IPS-NIHi7 (cell line): ENCODE data around the gene ZNRF3.

Source experiments
- DNase-seq: peaks from one replicate; pipeline ENCODE4 v3.0.0; 2012; ENCODE audit warnings: mixed read lengths; ENCODE audit errors: extremely low spot score

ZNRF3 gene

DNA sequence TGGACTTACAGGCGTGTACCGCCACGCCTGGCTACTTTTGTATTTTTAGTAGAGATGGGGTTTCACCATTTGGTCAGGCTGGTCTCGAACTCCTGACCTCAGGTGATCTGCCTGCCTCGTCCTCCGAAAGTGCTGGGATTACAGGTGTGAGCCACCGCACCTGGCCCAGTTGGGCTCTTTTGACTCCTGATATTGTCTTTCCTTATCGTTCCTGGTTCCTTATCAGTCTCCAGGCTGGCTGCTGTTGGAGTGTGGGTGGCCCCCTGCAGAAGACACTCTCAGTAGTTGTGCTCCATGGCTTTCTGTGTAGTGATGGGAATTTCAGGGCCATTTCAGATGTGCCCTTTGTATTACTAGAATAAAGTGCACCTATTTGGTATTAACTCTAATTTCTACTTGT lies 123.0 kb downstream of the ZNRF3 start:
- no peak for DNase-seq

DNA sequence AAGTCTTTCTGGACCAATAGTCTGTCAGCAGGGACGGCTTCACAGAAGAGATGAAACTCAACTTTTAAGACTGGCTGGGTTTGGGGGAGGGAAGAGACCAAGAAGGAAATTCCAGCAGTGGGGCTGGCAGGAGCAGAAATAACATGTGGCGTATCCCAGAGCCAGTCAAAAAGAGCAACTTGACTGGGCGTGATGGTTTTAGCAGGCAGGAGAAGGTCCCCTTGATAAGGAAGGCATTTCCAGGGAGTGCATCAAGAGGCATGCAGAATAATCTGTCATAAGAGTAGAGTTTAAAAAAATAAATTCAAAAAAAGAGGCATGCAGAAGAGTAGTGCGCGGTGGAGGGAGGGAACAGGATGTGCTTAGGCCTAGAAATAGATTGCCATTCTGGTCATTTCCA lies 125.8 kb downstream of the ZNRF3 start:
- DNase-seq, result no peak

DNA sequence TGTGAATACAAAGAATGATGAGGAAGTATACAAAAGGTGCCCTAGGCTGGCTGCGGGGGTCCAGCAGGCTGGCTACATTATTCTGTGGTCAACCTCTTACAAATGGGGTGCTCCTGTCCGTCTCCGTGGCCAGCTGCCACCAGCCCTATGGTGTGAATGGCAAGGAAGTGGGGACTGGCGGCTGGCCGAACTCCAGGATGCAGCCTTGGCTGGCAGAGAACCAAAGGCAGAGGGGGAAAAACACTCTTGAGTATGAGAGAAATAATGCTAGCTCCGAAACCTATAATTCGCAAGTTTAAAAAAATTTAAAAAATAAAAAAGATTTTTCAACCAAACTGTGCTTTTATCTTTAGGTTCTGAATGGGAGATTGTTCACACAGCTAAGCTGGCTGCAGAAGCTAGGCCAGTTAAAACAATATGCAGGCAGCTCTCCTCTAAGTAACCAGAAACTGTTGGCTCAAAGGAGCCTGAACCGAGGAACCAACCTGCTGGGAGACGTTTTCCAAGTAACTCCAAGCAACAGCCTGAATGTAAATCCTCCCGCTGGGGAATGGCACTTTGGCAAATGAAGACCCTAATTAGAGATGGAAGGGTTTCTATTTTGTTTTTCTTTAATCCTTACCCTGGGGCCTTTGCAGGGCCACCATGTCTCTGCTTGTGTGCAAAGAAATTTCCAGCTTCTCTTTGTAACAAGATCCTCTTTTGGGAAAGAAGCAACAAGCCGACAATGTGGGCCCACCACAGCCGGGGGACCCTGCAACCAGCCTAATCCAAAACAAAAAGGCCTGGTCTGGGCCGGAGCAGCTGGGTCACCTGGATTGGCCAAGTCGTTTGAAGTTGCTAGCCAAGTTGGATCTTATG lies 128.1 kb downstream of the ZNRF3 start:
- peak; percentile 31 for DNase-seq

DNA sequence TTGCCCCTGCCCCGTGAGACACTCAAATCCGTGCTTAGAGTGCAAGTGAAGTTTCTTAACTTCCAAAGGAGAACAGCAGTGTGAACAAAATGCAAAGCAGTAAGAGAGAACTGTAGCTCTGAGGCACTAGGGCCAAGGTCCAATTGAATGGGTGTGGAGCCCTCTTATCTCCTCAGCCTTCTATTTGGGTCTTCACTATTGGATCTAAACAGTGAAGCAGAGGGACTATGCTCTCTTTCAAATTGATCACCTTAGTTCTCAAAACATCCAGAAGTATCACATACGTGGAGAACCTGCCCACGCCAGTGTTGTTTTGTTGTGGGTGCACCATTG lies 128.7 kb downstream of the ZNRF3 start:
- DNase-seq, result no peak

DNA sequence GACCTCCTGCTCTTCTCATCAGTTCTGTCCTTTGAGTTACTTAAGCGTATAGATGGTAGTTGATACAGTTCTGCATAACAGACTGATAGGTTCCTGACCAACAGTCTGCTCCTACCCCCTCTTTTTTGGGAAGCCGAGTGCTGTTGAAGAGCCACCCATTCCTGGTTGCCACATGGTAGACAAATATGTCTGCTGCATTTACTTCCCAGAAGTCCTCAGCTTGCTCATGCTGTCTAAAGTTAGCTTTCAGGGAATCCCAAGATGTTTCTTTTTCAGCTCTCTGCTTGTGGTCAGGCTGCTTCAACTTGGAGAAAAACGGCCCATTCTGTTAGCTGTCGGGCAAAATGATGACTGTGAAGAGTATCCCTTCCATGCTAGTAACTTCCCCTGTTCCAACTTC lies 129.6 kb downstream of the ZNRF3 start:
- no peak for DNase-seq

DNA sequence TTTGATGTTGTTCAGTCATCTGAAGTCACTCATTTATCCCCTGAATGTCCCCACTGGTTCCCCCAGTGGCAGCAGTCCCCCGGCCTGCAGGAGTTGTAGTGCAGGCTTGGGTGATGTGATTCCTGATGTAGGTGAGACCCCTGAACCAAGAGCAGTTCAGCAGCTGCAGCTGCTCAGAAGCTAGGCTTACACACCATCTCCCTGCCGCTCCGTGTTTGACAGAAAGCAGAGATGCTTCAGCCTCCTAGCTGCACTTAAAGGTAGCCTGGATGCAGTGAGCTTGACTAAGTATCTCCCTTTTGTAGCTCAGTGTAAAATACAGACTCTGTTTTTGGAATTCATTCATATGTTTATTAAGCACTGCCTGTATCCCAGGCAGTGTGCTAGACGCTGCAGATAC lies 130.9 kb downstream of the ZNRF3 start:
- DNase-seq, result no peak

DNA sequence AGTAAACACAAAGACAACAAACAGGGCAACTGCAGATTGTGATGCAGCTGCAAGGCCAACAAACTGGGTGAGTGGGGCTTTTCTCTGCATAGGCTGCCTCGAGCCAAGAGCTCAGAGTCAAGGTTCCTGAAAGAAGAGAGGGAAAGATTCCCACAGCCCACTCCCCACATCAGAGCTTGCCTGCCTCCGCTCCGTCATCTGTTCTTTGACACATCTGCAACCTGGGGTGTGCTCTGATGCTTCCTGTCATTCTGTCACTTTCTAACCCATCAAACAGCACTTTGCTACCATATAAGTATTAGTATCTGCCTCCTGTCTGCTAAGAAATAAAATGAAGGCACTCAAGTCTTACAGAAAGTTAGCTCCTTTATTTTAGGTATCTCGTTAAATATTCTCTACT lies 131.4 kb downstream of the ZNRF3 start:
- DNase-seq, result no peak

DNA sequence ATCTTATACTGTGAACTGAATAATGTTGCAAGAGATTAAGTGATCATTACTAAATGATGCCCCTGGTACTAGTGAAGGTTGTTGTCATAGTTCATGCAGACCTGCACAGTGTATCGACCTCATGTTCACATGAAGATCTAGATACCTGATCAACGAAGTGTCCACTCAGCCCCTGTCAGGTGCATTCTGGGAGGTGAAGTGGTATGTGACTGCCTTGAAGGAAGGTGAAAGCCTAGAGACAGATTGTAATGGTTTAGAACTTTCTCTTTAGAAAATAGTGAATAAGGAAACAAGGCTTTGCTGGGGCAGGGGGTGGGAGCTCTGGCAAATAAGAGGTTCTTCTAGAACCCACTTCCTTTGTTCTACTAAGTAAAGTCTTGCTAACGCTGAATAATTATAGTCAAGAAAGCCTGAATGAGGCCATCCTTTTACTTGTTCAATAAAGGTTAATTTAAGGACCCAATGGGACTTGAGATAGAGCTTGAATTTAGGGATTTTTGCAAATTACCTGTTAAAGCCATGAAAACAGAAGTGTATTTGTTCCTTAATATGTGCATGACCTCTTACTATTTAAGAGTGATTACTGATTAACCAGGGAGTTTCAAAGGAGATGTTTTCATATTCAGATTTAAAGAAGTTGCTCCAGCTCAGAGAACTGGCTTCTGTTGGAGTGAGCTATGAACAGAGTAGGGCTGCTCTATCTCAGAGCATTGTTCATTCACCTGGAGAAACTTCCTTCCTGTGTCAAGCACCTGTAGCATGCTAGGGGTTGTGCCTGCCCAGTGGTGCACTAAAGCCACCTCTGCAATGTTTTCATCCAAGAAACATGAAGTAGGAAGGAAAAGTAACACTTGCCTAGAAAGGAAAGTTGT lies 132.9 kb downstream of the ZNRF3 start:
- no peak for DNase-seq

DNA sequence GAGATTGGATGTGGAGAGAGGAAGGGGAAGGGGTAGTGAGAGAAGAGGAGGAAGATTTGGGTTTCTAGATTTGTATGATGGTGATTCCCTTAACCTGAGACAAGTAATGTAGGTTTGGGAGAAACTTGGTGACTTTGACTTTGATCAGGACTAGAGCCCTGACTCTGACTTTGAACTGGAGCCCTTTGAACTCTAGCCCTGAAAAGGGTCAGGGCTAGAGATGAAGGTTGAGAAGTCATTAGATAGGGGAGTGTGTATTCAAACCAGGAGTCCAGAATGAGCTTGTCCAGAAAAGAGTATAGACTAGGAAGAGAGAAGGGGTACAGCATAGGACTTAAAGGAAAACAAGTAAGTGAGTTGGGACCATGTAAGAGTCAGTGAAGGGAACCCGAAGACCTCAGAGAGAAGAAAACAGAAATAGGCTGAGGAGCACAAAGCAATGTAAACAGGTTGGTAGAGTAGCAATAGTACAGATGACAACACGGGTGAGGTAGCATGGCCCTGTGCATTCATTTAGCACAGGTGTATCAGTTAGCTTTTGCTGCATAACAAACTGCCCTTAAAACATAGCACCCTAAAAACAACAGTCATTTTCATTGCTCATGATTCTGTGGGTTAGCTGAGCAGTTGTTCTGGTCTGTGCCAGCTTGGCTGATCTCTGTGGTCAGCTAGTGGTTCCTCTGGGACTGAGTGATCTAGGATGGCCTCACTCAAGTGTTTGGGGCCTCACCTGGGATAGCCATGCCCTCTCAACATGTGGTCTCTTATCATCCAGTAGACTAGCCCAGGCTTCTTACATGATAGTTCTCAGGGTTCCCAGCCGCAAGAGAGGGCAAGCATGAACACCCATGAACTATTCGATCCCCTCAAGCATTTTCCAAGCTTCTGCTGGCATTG lies 135.2 kb downstream of the ZNRF3 start:
- DNase-seq, result no peak

DNA sequence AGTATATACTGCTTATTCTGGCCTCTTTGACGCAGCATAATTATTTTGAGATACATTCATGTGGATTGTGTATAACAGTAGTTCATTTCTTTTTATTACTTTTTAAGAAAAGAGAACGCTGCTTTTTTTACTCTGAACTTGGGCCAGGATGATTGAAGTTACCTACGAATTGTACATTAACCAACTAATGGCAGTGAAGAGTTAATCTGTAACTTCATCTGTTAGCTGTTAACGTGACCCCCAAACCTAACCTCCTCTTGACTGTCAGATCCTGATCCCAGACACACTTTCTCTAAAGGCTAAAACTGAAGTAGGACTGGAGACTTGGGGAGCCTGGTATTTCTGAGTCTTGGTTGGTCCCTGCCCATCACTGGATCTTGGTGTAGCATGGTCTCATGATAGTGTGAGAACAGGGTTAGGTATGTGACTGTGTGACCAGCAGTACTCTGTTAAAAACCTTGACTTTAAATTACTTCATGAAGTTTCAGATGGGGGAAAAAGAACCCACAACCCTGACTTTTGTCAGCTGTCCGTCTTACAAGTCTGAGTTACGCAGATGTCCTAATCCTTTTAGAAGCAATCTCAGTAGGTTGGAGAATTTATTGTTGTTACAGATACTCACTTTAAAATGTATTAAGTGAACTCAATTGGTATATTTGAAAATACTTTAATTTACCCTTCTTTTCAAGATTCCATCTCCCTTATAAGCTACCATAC lies 138.9 kb downstream of the ZNRF3 start:
- no peak for DNase-seq

DNA sequence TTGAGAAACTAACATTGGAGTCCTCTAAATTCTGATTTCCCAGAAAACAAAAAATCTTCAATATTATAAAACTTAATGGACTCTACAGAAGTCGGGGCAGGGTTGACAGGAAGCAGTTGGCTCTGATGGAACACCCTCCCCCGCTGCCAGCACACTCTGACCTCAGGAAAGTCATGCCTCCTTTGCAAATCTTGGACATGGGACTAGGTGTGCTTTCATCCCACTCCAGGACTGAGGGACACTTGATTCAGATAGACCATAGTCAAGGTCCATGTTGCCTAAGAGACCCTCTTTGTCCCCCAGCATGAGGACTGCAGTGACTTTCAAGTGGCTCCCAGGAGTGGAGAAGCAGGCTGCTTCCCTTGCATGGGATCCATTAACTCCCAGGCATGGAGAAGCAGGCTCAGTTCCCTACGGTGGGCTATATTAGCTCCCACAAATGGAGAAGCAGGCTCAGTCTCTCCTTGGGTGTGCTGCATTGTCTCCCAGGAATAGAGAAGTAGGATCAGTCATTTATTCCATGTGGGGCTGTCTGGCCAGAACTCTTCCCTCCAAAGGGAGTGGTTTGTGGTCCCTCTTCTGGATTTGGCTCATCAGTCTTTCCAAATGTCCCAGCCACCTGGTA lies 139.9 kb downstream of the ZNRF3 start:
- DNase-seq, result no peak

DNA sequence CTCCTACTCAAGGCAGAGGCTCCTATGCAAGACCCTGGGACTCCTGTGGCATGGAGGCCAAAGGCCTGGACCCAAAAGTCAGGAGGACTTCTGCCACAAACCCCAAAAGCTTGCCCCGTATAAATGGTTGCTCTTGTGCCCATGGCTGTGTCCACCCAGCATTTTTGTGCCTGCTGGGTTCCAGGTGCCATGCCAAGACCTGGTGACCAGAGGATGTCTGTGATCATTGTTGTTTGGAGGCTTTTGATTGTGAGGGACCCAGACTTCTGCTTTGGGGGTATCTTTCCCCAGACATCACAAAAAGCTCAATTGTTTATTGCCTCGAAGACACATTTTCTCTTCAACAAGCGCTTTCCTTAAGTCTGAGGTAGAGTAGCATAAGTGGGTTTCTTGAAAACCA lies 143.2 kb downstream of the ZNRF3 start:
- no peak for DNase-seq

DNA sequence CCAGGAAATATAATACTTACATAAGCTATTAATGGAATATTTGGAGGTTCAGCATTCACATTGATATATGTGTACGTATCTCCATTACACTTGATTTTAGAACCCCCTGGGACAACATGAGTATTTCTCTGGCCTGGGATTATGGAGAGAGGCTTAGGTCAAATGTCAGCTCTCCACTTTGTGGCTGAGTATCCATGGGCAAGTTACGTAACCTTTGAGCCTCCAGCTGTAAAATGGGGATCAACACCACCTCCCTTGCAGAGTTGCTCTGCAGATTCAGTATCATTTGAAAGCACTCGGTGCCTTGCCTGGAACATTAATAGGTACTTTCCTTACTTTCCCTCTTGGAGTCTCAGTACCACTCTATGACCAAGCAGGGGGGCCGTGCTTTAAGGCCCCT lies 145.1 kb downstream of the ZNRF3 start:
- no peak for DNase-seq

DNA sequence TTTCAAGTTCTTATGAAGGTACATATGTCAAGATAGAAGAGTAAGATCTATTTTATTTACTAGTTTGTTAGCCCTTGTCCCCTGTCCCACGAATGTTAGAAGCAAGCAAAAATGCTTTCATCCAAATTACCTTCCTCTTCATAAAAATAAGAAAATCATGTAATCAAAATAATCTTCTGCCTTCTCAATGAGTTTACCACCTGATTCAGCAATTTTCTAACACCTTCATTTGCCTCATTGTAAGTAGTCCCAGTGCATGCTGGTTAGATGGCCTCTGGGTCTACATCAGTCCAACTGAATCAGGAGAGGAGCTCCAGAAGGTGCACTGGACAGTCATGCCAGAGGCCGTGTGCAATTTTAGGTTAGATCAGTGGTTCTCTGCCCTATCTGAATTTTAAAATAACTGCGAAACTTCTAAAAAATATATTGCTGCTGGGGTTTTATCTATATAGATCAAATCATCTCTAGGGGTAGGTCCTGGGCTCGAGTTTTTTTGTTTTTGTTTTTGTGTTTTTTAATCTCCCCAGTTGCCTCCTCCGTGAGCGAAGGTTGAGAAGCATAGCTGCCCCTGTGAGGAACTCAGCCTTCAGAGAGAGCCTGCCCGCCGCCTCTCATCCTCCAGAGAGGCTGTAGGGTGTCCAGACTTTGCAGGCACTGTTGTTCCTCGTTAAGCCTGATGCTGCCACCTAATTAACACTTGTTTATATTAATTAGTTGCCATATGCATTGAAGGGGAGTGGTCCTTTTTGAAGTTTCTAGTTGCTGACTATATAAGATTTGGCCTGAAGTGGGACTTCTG lies 146.0 kb downstream of the ZNRF3 start:
- DNase-seq, result no peak

DNA sequence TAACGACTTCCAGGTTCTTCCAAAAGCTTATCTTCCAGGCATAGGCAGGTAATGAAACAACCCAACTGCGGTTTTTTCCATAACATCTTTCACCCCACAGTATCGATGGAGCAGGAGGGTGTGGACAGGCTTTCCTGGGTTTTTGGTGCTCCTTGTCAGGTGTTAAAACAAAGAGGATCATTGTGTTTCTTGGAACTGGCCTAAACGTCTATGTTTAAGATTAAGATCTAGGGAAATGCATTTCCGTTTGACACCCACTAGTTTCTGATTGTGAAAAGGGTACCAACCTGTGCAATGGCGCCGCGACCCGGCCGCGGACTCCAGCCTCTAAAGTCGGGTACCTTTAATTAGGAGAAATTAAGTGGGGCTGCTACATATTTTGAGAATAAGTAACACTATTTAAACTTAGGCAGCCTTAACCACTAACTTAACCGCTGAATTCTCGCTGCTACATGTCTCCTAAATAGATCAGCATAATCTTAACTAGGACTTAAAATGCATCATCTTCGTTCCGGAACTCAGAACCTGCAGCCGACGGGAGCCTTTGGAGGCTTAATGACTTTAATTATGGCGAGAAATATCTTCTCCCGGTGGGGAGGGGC lies 146.7 kb downstream of the ZNRF3 start:
- no peak for DNase-seq

DNA sequence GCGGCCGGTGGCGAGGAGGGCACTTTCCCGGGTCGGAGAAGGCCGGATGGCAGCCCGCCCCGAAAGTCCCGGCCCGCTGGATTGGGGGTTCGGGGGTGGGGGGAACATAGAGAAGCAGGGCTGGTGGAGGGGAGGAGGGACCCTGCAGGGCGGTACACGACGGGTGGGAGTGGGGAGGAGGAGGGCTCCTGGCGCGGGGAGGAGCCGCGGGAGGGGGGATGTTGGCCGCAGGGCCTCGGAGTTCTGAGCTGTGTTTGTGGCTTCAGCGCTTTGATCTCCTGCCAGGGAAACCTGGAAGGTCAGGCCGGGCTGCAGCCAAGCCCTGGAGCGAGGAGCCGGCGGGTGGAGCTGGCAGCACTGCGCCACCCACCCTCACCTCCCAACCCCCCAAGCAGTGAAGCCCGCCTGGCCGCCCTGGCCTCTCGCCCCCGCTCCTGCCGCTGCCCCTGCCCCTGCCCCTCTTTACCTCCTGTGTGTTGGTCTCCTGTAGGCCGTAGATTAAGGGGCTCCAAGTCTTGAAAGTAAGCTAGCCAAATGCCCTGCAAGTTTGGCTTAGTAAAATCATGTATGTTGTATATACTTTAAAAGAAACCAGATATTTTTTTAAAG lies 147.3 kb downstream of the ZNRF3 start:
- DNase-seq, result peak; percentile 88

DNA sequence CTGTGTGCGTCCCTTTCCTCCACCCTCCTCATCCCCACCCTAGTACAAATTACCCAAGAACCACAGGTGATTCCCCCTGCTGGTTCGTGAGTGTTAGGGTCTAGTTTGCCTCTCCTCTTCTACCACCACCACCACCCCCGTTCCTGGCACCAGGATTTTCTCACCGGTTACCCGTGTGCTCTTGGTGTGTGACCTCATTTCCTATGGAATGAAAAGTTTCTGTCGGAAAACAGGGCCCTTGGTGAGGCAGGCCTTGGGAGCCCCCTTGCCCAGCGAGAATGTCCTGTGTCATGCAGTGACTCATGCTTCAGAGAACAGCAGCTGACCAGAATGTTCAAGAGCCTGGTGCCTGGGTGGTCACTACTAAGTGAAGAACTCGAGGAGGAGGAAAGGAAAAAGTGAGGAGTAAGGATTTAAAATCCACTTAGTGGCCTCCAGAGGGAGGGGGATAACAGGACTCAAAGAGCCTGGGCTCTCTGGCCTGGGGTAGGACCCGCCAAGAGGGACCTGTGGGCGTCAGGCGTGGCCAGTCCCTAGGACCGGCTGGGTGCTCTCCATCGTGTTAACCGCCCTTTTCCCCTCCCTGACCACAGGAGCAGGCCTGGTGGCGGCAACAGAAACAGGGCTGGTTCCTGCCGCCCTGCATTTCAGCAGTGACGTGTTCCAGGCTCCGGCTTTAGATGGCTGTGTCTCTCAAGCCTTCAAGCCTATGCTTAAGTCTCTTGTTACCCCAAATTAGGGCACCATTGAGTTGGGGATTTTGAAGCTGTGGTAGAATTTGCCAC lies 148.0 kb downstream of the ZNRF3 start:
- peak; percentile 67 for DNase-seq

DNA sequence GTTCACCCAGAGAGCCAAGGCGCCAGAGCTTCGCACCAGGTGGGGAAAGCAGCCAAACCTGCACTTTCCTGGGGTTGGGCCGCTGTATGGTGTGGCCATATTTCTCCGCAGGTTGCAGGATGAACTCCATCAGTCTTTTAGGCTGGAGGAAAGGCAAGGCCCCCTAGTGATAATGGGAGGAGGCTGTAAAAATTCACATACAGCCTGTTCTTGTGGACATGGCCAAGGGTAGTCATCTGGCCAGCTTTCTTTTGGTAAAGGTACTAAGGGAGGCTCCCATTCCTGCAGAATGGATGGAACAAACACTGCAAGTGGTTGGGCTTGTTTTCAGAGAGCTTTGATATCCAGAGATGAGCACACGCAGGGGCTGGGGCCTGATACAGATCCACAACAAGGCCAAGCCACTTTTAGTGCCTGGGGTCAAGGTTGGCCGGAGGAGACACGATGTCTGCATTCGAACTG lies 148.7 kb downstream of the ZNRF3 start:
- peak; percentile 27 for DNase-seq
